SK-N-SH treated with all-trans-retinoic acid at 6 μM for 48 hours (cell line): ENCODE data around the gene MOG.

ENCODE experiments used
- ATAC-seq: fragments of 200-7000 bp; cut with Tn5 transposase; 3 replicates; pipeline ENCODE4 v1.9.1; 2020; ENCODE audit warnings: mild to moderate bottlenecking, moderate library complexity
- ARNTL ChIP-seq: fragments of 450-650 bp; formaldehyde crosslinking; IDR thresholded peaks from 2 replicates; pipeline ENCODE4 v1.5.0; 2020; ENCODE audit warnings: low read depth, mild to moderate bottlenecking, moderate library complexity, borderline replicate concordance
- BACH2 ChIP-seq: fragments of 250-450 bp; sonication (Bioruptor Pico); IDR thresholded peaks from 2 replicates; pipeline ENCODE4 v1.9.0; 2021; ENCODE audit warnings: mild to moderate bottlenecking, borderline replicate concordance
- CSDC2 ChIP-seq: fragments of 250-450 bp; sonication (Bioruptor Pico); IDR thresholded peaks from 2 replicates; pipeline ENCODE4 v1.5.0; 2020; ENCODE audit warnings: mild to moderate bottlenecking, moderate library complexity
- ESRRG ChIP-seq: fragments of 250-450 bp; sonication (Bioruptor Pico); IDR thresholded peaks from 2 replicates; pipeline ENCODE4 v1.6.1; 2021; ENCODE audit warnings: mild to moderate bottlenecking
- GLIS3 ChIP-seq: fragments of 250-450 bp; sonication (Bioruptor Pico); IDR thresholded peaks from 2 replicates; pipeline ENCODE4 v1.5.0; 2020; ENCODE audit warnings: mild to moderate bottlenecking, moderate library complexity
- ISL1 ChIP-seq: fragments of 250-450 bp; sonication (Bioruptor Pico); IDR thresholded peaks from 2 replicates; pipeline ENCODE4 v2.1.2; 2022; ENCODE audit warnings: mild to moderate bottlenecking, moderate library complexity
- OSR1 ChIP-seq: fragments of 250-450 bp; sonication (Bioruptor Pico); IDR thresholded peaks from 2 replicates; pipeline ENCODE4 v1.8.0; 2022; ENCODE audit warnings: moderate library complexity, mild to moderate bottlenecking, inconsistent platforms
- PPARA ChIP-seq: fragments of 250-450 bp; sonication (Bioruptor Pico); IDR thresholded peaks from 2 replicates; pipeline ENCODE4 v1.5.0; 2020; ENCODE audit warnings: mild to moderate bottlenecking, borderline replicate concordance
- RARB ChIP-seq: fragments of 250-450 bp; sonication (Bioruptor Pico); IDR thresholded peaks from 2 replicates; pipeline ENCODE4 v1.8.0; 2021; ENCODE audit warnings: mild to moderate bottlenecking, moderate library complexity
- TCF4 ChIP-seq: fragments of 250-450 bp; sonication (Bioruptor Pico); IDR thresholded peaks from 2 replicates; pipeline ENCODE4 v1.8.0; 2021; ENCODE audit warnings: mild to moderate bottlenecking, moderate library complexity, borderline replicate concordance
- TOX ChIP-seq: fragments of 250-450 bp; sonication (Bioruptor Pico); IDR thresholded peaks from 2 replicates; pipeline ENCODE4 v1.8.0; 2021; ENCODE audit warnings: mild to moderate bottlenecking, moderate library complexity, borderline replicate concordance
- ZC3H10 ChIP-seq: fragments of 250-450 bp; sonication (Bioruptor Pico); IDR thresholded peaks from 2 replicates; pipeline ENCODE4 v1.5.1; 2021; ENCODE audit warnings: mild to moderate bottlenecking, moderate library complexity
- ZFP3 ChIP-seq: fragments of 250-450 bp; sonication (Bioruptor Pico); IDR thresholded peaks from 2 replicates; pipeline ENCODE4 v1.5.0; 2020; ENCODE audit warnings: mild to moderate bottlenecking, moderate library complexity
- ZFP30 ChIP-seq: fragments of 450-650 bp; formaldehyde crosslinking; IDR thresholded peaks from 2 replicates; pipeline ENCODE4 v1.5.0; 2022; ENCODE audit warnings: mild to moderate bottlenecking, moderate library complexity
- ZNF565 ChIP-seq: fragments of 450-650 bp; formaldehyde crosslinking; conservative IDR thresholded peaks from 2 replicates; pipeline ENCODE4 v1.5.0; 2020; ENCODE audit warnings: low read depth, mild to moderate bottlenecking, moderate library complexity
- ZNF70 ChIP-seq: fragments of 450-650 bp; formaldehyde crosslinking; IDR thresholded peaks from 2 replicates; pipeline ENCODE4 v1.5.0; 2020; ENCODE audit warnings: mild to moderate bottlenecking, moderate library complexity
- ZNF8 ChIP-seq: fragments of 450-650 bp; formaldehyde crosslinking; IDR thresholded peaks from 2 replicates; pipeline ENCODE4 v1.5.0; 2020; ENCODE audit warnings: mild to moderate bottlenecking, moderate library complexity
- TF ChIP-seq, protein P1 (sequence below): fragments of 250-450 bp; sonication (Bioruptor Pico); IDR thresholded peaks from 2 replicates; pipeline ENCODE4 v1.5.1; 2021; ENCODE audit warnings: mild to moderate bottlenecking, moderate library complexity
- TF ChIP-seq, protein P2 (sequence below): fragments of 250-450 bp; sonication (Bioruptor Pico); IDR thresholded peaks from 2 replicates; pipeline ENCODE4 v1.5.1; 2020; ENCODE audit warnings: low read depth, mild to moderate bottlenecking, moderate library complexity
- TF ChIP-seq, protein P3 (sequence below): fragments of 250-450 bp; sonication (Bioruptor Pico); IDR thresholded peaks from 2 replicates; pipeline ENCODE4 v1.5.0; 2020; ENCODE audit warnings: mild to moderate bottlenecking, moderate library complexity
- TF ChIP-seq, protein P4 (sequence below): fragments of 250-450 bp; sonication (Bioruptor Pico); IDR thresholded peaks from 2 replicates; pipeline ENCODE4 v1.8.0; 2021; ENCODE audit warnings: low read depth, mild to moderate bottlenecking, moderate library complexity, borderline replicate concordance
- TF ChIP-seq, protein P5 (sequence below): fragments of 250-450 bp; sonication (Bioruptor Pico); IDR thresholded peaks from 2 replicates; pipeline ENCODE4 v1.8.0; 2020; ENCODE audit warnings: mild to moderate bottlenecking, moderate library complexity, borderline replicate concordance

Gene MOG

DNA sequence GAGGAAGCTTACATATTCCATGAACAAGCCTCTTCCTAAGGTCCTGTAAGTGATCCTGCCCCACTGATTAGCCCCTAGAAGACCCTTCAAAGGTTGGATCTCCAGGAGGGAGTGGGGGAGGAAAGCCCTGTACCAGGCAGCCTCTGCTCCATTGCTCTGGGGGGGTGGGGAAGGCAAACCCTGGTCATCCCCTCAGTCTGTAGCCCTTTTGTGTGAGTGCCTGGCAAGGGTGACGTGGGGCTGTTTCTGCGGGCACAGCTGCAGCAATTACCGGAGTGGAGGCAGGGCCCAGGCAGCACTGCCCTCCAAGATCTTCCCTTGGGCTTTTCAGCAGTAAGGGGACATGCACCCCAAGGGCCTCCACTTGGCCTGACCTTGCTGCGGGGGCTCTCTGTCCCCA, at the start of gene MOG:
TSS of gene MOG (plus strand) at position 295 of the 400 bp plus-strand sequence. CDS start 118 bp downstream, outside the sequence.
- ATAC-seq, result no peak
- TF ChIP-seq ISL1 (CRISPR knock-in tag) (no peak), ZNF565 (no peak), ZFP3 (CRISPR knock-in tag) (no peak), ZNF8 (CRISPR knock-in tag) (no peak), GLIS3 (CRISPR knock-in tag) (no peak), ARNTL (CRISPR knock-in tag) (no peak), BACH2 (CRISPR knock-in tag) (no peak), ZFP30 (CRISPR knock-in tag) (no peak), TCF4 (no peak), ESRRG (CRISPR knock-in tag) (no peak), CSDC2 (CRISPR knock-in tag) (no peak)
- TF ChIP-seq, protein P1, sequence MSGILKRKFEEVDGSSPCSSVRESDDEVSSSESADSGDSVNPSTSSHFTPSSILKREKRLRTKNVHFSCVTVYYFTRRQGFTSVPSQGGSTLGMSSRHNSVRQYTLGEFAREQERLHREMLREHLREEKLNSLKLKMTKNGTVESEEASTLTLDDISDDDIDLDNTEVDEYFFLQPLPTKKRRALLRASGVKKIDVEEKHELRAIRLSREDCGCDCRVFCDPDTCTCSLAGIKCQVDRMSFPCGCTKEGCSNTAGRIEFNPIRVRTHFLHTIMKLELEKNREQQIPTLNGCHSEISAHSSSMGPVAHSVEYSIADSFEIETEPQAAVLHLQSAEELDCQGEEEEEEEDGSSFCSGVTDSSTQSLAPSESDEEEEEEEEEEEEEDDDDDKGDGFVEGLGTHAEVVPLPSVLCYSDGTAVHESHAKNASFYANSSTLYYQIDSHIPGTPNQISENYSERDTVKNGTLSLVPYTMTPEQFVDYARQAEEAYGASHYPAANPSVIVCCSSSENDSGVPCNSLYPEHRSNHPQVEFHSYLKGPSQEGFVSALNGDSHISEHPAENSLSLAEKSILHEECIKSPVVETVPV, result no peak
- TF ChIP-seq, protein P2, sequence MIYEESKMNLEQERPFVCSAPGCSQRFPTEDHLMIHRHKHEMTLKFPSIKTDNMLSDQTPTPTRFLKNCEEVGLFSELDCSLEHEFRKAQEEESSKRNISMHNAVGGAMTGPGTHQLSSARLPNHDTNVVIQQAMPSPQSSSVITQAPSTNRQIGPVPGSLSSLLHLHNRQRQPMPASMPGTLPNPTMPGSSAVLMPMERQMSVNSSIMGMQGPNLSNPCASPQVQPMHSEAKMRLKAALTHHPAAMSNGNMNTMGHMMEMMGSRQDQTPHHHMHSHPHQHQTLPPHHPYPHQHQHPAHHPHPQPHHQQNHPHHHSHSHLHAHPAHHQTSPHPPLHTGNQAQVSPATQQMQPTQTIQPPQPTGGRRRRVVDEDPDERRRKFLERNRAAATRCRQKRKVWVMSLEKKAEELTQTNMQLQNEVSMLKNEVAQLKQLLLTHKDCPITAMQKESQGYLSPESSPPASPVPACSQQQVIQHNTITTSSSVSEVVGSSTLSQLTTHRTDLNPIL (CRISPR knock-in tag), result no peak
- TF ChIP-seq, protein P3, sequence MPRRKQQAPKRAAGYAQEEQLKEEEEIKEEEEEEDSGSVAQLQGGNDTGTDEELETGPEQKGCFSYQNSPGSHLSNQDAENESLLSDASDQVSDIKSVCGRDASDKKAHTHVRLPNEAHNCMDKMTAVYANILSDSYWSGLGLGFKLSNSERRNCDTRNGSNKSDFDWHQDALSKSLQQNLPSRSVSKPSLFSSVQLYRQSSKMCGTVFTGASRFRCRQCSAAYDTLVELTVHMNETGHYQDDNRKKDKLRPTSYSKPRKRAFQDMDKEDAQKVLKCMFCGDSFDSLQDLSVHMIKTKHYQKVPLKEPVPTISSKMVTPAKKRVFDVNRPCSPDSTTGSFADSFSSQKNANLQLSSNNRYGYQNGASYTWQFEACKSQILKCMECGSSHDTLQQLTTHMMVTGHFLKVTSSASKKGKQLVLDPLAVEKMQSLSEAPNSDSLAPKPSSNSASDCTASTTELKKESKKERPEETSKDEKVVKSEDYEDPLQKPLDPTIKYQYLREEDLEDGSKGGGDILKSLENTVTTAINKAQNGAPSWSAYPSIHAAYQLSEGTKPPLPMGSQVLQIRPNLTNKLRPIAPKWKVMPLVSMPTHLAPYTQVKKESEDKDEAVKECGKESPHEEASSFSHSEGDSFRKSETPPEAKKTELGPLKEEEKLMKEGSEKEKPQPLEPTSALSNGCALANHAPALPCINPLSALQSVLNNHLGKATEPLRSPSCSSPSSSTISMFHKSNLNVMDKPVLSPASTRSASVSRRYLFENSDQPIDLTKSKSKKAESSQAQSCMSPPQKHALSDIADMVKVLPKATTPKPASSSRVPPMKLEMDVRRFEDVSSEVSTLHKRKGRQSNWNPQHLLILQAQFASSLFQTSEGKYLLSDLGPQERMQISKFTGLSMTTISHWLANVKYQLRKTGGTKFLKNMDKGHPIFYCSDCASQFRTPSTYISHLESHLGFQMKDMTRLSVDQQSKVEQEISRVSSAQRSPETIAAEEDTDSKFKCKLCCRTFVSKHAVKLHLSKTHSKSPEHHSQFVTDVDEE (CRISPR knock-in tag), result no peak
- TF ChIP-seq, protein P4, sequence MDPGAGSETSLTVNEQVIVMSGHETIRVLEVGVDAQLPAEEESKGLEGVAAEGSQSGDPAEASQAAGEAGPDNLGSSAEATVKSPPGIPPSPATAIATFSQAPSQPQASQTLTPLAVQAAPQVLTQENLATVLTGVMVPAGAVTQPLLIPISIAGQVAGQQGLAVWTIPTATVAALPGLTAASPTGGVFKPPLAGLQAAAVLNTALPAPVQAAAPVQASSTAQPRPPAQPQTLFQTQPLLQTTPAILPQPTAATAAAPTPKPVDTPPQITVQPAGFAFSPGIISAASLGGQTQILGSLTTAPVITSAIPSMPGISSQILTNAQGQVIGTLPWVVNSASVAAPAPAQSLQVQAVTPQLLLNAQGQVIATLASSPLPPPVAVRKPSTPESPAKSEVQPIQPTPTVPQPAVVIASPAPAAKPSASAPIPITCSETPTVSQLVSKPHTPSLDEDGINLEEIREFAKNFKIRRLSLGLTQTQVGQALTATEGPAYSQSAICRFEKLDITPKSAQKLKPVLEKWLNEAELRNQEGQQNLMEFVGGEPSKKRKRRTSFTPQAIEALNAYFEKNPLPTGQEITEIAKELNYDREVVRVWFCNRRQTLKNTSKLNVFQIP, result no peak
- TF ChIP-seq, protein P5, sequence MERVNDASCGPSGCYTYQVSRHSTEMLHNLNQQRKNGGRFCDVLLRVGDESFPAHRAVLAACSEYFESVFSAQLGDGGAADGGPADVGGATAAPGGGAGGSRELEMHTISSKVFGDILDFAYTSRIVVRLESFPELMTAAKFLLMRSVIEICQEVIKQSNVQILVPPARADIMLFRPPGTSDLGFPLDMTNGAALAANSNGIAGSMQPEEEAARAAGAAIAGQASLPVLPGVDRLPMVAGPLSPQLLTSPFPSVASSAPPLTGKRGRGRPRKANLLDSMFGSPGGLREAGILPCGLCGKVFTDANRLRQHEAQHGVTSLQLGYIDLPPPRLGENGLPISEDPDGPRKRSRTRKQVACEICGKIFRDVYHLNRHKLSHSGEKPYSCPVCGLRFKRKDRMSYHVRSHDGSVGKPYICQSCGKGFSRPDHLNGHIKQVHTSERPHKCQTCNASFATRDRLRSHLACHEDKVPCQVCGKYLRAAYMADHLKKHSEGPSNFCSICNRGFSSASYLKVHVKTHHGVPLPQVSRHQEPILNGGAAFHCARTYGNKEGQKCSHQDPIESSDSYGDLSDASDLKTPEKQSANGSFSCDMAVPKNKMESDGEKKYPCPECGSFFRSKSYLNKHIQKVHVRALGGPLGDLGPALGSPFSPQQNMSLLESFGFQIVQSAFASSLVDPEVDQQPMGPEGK (CRISPR knock-in tag), result no peak

DNA sequence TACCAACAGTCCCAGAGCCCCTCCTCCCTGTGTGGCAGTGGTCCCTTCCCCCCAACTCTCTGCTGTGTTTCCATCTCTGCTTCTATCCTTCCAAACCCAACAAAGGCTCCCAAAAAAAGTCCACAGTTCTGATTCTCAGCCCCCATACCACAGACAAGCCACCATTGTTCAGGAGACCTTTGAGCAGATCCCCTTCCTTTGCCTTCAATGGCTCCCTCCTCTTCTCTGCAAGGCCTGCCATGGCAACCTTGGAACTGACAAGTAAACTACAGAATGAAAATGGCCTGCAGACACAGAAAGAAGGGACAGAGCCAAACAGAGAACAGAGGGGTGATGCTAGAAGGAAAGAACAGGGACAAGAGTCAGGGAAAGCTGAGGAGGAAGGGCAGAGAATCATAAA, 48.8 kb upstream of the MOG start:
- ATAC-seq, result no peak
- TF ChIP-seq ZNF70 (CRISPR knock-in tag), result no peak
- no peak for TF ChIP-seq BACH2 (CRISPR knock-in tag)
- no peak for TF ChIP-seq ZNF565
- no peak for TF ChIP-seq OSR1
- TF ChIP-seq ZFP30 (CRISPR knock-in tag), result no peak
- TF ChIP-seq PPARA, result no peak
- TF ChIP-seq RARB (CRISPR knock-in tag), result no peak
- no peak for TF ChIP-seq ZNF8 (CRISPR knock-in tag)
- TF ChIP-seq ISL1 (CRISPR knock-in tag), result no peak
- no peak for TF ChIP-seq TCF4
- TF ChIP-seq ARNTL (CRISPR knock-in tag), result no peak

DNA sequence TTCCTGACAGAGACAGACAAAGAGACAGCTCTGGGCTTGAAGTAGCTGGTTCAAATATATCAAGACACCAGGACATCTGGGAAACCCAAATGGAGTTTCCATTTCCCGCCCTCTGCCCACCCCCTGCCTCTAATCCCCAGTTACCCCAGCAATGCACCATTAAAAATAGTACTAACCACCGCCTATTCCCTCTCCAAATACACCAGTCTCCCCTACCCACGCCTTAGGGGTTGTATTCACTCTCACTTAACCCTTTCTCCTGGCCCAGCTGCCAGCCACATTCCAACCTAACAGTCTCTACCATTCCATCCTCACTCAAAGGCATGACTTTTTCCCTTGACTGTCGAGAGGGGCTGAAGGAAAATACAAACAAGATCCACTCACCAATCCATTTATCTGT, 46.4 kb upstream of the MOG start:
- ATAC-seq, result no peak
- TF ChIP-seq, protein P3 (CRISPR knock-in tag), result no peak
- TF ChIP-seq, protein P2 (CRISPR knock-in tag), result no peak
- TF ChIP-seq OSR1 (no peak), TOX (CRISPR knock-in tag) (no peak), RARB (CRISPR knock-in tag) (no peak), ZC3H10 (CRISPR knock-in tag) (no peak)
- TF ChIP-seq, protein P5 (CRISPR knock-in tag), result no peak
